Placental pericyte (primary cell): ENCODE results near the gene IP6K1. TPM values are rescaled to one million over a fixed set of nuclear protein-coding genes. Genes with fewer than 3 reads are reported as not detected.

ENCODE experiments used
- small RNA-seq: library from RNA; depleted of rRNA; stranded (forward); fragments of <200 nt; gene quantifications from one replicate; pipeline ENCODE3, GENCODE V24; 2012; ENCODE audit warnings: low replicate concordance
- total RNA-seq: library from RNA; depleted of rRNA; stranded (reverse); fragments of >200 nt; gene quantifications from 2 replicates; pipeline ENCODE4 v1.2.3, GENCODE V29; 2012

Gene IP6K1
- 50.3 and 52.1 TPM in 2 replicates for total RNA-seq

DNA sequence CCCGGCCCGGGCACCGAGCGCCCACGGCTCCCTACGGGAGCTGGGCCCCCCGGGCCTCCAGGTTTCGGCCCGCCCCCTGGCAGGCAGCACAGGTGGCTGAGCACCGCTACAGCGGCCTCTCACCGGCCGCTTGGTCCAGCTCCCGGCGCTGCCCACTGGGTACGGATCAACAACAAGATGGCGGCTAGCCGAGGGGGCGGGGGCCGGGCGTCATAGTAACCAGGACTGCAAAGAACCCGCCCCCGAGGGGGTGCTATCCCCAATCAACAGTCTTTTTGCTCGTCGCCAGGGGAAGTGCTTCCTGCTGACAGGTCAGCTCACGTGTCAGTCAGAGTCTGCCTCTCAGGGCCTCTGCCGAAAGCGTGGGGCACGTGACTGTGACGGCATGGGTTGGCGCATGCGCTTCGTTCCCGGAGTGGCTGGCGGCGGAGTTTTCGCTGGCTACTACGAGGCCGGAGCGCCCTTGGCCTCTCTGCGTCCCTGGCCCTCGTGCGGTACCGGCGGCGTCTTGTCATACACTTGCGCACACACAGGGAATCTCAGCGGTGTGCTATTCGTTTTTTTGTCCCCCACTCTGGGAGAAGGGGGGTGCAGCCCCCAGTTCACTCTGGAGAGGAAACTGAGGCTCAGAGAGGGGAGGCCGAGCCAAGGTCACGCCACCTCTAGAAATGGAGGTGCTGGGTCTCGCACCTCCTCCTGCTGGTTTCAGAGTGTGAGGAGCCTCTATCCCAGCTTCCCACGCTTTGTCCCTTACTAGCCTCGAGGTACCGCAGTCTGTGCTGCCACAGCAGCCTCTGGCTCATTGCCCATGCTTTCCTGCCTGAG is at the start of gene IP6K1:
Gene IP6K1, minus strand, starts transcription at position 186 of the 825 bp plus-strand sequence. CDS start 38,502 bp downstream, outside the sequence.

GRCh38 chr3:49813497-49814174 is 27.3 kb upstream of the IP6K1 start, which contains the start of gene UBA7:
Gene UBA7, minus strand, starts transcription at chr3:49813953. Its CDS starts 166 bp downstream, at chr3:49813787.

DNA sequence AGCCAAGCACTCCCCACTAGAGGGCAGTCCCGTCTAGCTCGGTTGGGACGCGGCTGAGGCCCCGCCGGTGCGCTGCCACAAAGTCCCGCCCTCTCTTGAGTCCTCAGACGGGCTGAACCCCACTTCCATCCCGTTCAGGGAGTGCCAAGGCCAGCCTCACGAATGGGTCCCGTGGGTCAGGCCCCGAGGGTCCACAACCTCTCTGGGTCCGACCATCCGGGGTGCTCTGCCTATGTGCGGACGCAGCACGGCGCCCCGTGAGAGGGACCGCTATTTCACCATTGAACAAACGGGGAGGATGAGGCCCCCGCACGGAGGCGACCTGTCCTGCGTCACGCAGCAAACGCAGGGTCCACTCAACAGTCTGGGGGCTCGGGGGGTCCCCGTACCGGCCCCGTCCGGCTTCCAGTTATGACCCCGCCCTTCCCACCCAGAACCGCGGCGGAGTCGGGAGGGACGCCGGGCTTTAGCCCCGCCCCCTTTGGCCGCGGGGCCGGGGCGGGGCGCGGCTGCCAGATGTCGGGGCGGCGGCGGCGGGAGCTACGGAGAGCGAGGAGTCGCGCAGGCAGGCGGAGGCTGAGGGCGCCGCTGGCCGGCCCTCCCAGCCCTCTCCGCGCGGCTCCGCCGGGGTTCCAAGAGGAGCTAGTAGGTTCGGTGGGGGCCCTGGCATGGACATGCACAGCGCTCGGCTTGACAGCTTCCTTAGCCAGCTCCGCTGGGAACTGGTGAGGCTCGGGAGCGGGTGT is 16.6 kb upstream of the IP6K1 start, which contains the start of gene INKA1:
Gene INKA1, plus strand, starts transcription at position 543 of the 746 bp plus-strand sequence. Its CDS starts 132 bp downstream, at position 675.

GRCh38 chr3:49799761-49800160 is 13.4 kb upstream of the IP6K1 start, which contains the start of gene CDHR4:
Gene CDHR4, minus strand, starts transcription at chr3:49799873. Its CDS starts 61 bp downstream, at chr3:49799812.

DNA sequence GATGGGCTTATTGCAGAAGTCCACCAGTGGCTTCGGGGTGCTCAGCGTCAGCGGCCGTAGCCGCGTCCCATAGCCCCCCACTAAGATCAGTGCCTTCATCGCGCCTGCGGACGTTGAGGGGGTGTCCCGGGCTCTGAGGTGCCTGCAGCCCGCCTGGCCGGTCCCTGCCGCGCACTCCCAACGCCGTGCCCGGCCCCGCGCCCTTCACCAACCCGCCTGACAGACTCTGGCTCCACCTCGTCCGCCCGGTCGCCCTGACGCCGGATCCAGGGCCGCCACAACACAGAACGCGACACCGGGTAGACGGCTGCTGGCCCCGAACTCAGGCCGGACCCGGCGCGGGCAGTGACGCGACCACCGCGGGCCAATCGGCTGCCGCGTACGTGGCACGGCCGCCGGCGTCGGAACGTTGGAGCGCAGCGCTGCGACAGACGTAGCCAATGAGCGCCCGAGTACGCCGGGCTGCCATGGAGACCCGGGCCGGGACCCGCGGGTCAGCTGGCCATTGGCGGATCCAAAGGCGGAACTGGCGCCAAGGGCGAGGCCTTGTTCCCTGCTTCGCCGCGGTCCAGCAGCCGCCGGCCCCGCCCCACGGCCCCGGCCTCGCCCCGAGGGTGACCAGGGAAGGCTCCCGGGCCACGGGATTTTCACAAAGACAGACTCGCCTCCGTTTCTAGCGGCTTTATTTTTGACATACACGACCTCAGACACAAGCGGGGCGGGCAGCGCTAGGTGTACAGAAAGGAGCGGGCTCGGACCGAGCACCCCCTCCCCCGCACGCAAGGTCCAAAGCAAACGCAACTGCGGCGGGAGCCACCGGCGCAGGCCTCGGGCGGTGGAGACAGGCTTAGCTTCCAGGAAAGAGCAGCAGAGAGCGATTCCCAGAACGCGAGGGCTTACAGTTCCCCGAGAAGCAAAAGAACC is 62.5 kb downstream of the IP6K1 start, which contains the start of gene GMPPB:
Gene GMPPB, minus strand, starts transcription at position 324 of the 924 bp plus-strand sequence. Its CDS starts 225 bp downstream, at position 99.

DNA sequence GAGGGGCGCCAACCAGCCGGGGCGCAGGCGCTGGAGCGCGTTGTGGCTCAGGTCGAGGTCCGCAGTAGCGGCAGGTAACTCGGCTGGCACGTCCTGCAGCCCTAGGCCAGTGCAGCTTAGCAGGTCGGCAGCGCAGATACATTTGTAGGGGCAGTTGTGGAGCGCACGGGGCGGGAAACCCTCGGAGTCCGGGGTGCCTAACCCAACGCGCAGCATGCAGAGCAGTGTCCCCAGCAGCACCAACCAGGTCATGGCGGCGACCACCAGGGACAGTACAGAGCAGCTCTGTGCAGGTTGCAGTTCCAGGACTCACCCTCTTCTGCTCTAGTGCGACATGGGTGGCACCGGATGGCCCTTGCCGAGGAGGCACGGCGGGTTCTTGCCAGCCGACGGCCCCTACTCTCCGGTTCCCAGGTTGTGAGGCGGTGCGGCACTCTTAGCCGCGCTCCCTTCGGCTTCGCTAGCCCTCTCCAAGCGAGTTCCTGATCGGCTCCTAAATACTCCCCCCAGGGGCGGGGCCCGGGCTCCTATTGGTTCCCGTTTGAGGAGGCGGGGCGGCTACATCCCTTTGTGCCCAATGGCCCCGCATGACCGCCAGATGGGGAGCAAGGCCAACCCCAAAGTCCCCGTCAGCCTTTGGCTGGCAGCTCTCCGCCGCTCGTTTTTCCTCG is 67.0 kb downstream of the IP6K1 start, which contains the start of gene AMIGO3:
Gene AMIGO3, minus strand, starts transcription at position 471 of the 671 bp plus-strand sequence. Its CDS starts 219 bp downstream, at position 252.

DNA sequence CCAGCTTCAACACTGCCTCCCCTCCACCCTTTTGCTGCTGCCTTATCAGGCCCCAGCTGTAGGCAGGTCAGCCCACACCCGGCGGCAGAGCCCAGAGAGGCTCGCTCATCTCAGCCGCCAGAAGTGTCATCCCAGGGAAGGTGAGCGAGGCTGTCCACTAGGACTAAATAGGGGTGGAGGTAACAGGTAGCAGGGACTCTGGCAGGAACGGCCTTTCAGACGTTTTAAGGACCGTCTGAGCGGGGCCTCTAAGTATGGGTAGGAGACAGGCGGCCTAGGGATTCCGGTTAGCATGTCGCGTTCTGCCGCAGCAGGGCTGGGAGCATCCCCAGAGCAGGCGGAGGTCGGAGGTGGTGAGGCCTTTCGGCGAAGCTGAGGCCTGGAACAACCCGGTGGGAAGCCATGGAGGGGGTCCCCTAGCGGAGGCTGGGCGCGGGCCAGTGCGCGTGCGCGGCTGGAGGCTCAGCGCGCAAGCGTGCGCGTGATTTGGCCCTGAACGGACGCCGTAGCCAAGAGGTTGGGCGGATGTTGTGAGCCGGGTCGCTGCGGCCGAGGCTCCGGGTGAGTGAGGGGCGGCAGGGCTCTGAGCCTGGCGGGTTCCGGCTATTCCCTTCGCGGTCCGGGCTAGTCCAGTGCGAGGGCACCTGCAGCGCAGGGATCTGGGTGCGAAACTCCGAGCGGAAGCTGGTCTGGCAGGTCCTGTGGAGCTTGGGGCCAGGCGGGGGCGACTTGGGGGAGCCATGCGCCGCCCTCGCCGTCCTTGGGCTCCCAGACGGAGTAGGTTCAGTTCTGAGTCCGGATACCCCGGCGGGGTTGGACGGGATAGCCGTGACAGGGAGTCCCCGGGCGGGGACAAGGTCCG is 97.1 kb downstream of the IP6K1 start, which contains the start of the genes MST1 and RNF123:
Gene MST1, minus strand, starts transcription at position 429 of the 862 bp plus-strand sequence. CDS start 783 bp downstream, outside the sequence.
Gene RNF123, plus strand, starts transcription at position 512 of the 862 bp plus-strand sequence. CDS start 1,609 bp downstream, outside the sequence.

Small RNA genes lying within 50 kb of the gene (small RNA-seq; reads per million reads assigned to genes)
- not detected for gene AMIGO3
- not detected for gene COX6CP14

Other genes starting within 250 kb of the IP6K1 start
- gene BSN, start 232.1 kb downstream of the IP6K1 start, total RNA-seq, result 0.14 and 0.22 TPM in 2 replicates
- gene APEH, start 112.2 kb downstream of the IP6K1 start, total RNA-seq, result 102 and 155 TPM in 2 replicates
- gene MST1, start 97.1 kb downstream of the IP6K1 start, total RNA-seq, result 5.7 and 5.9 TPM in 2 replicates
- 34.8 and 39.7 TPM in 2 replicates for gene RNF123, start 97.0 kb downstream of the IP6K1 start, total RNA-seq
- 2.1 and 2.4 TPM in 2 replicates for gene AMIGO3, start 66.9 kb downstream of the IP6K1 start, total RNA-seq
- 63.6 and 132 TPM in 2 replicates for gene GMPPB, start 62.6 kb downstream of the IP6K1 start, total RNA-seq
- gene CDHR4, start 13.3 kb upstream of the IP6K1 start, total RNA-seq, result not detected in 2 replicates
- gene INKA1, start 16.7 kb upstream of the IP6K1 start, total RNA-seq, result 4.4 and 4.6 TPM in 2 replicates
- gene UBA7, start 27.4 kb upstream of the IP6K1 start, total RNA-seq, result 27.9 and 44.2 TPM in 2 replicates
- gene TRAIP, start 70.0 kb upstream of the IP6K1 start, total RNA-seq, result 0.66 and 8.2 TPM in 2 replicates
- not detected in 2 replicates for gene CAMKV, start 83.4 kb upstream of the IP6K1 start, total RNA-seq
- 0.43 and 1.3 TPM in 2 replicates for gene MST1R, start 117.3 kb upstream of the IP6K1 start, total RNA-seq
- 7.7 and 20.5 TPM in 2 replicates for gene MON1A, start 143.3 kb upstream of the IP6K1 start, total RNA-seq
- 45.4 and 48.4 TPM in 2 replicates for gene RBM6, start 153.6 kb upstream of the IP6K1 start, total RNA-seq